ENCODE data around the gene PRSS21.

- TF ChIP-seq FOXA1 (IDR thresholded peaks at IDR 0.05) (no peak), CTCF (IDR thresholded peaks at IDR 0.05; ENCODE audit: low read depth, low read length, missing input control) (no peak), RXRA (IDR thresholded peaks at IDR 0.05) (no peak), REST (IDR thresholded peaks at IDR 0.05) (no peak), TAF1 (conservative IDR thresholded peaks at IDR 0.05) (no peak)
Measured at GRCh38 chr16:2866431-2866830, 49.4 kb downstream of the PRSS21 start.

Data from liver (tissue), 3 donors.